Measurements from ENCODE around the gene KIAA0586.
"Not testable (repeated sequence)": the region's sequence is repeated elsewhere in the genome, so short reads cannot be mapped to it uniquely, and the experiment has no call there.

Gene KIAA0586

GRCh38 chr14:58549105-58549757 is 121.7 kb downstream of the KIAA0586 start:
- DNase-seq (ENCODE audit: low spot score): no peak

- DNase-seq (ENCODE audit: low spot score): no peak
Observed at GRCh38 chr14:58553959-58554358, 126.4 kb downstream of the KIAA0586 start.

DNA sequence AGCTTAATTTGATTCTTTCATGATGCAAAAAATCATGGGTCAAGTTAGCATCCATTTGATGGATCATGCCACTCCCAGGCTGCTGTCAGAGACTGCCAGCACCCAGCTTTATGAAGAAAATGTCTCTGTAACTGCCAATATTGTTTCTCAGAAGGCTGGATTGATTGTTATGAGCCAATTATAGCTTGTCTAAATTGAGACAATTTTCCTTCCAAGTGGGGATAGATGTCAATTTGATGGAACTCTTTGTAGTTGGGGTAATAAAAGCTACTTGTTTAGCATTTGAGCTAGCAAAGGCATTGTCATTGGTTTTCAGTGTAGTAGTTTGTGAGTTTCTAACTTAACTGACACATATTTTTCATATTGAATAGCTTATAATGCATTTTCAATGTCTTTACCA is 128.1 kb downstream of the KIAA0586 start:
- no peak for DNase-seq (ENCODE audit: low spot score)

- DNase-seq (ENCODE audit: low spot score): no peak
Observed at GRCh38 chr14:58557242-58557641, 129.7 kb downstream of the KIAA0586 start.

DNA sequence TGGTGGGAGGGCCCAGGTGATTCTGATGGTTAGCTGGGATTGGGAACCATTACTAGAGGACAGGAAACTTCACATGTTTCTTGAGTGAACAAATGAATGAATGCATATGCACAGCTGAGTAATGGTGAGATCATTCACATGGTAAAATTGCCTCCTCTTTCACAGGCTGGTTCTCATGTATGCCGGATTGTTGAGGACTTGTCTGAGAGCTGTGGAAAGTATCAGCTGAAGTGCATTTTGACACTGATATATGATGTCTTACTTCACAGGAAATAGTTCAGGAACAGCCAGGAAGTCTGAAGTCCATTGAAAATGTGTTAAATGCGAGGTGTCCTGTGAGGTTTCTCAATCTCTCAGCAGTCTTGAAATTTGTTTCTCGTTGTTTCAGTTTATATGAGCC is 132.7 kb downstream of the KIAA0586 start:
- peak; percentile 44 for DNase-seq (ENCODE audit: low spot score)

DNA sequence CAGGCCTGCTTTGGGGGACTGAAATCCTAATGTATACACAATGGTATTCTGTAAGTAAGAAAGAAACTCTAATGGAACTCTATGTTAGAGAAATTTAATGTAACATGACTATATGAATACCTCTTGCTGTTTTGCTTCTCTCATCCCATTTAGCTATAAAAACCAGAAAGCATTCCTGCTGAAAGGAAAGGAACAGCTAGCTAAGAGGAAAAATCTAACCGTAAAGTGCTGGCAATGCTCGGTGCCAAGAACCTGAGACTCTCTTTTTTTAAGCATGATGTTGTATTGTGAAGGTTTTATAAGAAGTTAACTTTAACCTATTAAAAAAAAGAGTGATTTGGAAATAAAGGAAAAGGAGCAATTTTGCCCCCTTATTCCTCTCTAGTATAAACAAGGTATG is 134.6 kb downstream of the KIAA0586 start:
- DNase-seq (ENCODE audit: low spot score): no peak

DNA sequence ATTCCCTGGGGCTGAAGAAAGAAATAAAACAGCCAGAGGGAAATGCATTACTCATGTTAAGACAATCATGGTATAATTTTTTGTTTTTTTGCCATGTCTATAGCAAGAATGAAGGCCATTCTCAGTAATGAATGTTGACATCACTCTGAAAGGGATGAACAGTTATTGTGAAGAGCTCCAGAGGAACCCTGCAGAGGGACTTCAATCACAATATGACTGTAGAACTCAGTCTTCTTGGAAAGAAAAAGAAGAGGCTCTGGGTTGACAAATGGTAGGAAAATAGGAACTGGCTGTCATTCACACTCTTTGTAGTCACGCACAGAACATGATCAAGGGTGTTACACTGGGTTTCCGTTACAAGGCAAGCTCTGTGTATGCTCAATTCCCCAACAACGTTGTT is 136.5 kb downstream of the KIAA0586 start:
- no peak for DNase-seq (ENCODE audit: low spot score)

- no peak for DNase-seq (ENCODE audit: low spot score)
Observed at GRCh38 chr14:58565832-58566231, 138.3 kb downstream of the KIAA0586 start.

- DNase-seq (ENCODE audit: low spot score): no peak
Observed at GRCh38 chr14:58566979-58567378, 139.5 kb downstream of the KIAA0586 start.

DNA sequence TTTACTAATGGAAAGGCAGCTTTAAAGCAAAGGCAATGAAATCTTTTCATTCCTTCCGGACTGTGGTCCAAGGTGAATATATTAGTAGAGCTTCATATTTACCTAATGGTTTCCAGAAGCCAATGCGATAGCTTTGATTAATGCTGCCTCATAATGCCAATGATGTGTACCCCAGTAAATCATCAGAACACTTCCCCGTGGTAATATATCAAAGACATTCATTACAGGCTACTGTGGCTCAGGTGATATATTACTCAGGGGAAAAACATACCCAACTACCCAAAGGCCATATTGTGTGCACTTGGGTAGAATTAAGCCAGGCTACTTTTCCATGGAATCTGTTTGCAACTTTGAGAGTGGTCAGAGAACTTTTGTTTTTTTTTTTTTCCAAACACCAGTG is 140.8 kb downstream of the KIAA0586 start:
- DNase-seq (ENCODE audit: low spot score): no peak

- DNase-seq (ENCODE audit: low spot score): no peak
Observed at GRCh38 chr14:58571256-58571655, 143.7 kb downstream of the KIAA0586 start.

DNA sequence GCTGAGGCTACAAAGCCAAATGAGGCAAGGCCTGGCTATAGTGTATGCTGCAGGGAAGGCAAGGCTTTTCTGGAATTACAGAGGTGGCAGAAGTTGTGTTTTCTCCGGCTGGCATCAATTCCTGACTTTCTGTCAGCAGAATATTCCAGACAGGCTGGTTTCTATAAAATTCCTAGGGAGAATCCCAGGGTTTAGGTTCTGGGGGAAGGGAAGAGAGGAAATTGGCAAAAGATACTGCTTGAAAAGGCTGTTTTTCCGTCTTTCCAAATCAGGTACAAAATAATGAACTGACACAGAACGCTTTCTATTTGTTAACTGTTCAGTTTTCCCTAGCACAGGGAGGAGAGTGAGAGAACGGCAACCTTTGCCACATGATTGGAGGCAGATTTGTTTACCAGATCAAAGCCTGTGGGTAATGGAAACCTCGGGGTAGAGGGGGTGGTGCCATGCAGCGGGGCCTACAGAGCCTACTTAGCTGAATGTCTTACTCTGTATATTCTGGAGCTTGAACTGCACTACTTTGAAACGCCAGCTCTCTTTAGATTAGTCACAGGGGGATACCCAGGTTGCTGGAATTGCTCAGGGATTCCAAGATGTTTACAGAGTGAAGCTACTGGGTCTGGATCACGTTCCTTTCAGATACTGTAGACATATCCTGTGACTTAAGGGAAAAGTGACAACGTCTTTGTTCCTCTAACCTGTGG is 144.4 kb downstream of the KIAA0586 start:
- DNase-seq (ENCODE audit: low spot score): no peak

DNA sequence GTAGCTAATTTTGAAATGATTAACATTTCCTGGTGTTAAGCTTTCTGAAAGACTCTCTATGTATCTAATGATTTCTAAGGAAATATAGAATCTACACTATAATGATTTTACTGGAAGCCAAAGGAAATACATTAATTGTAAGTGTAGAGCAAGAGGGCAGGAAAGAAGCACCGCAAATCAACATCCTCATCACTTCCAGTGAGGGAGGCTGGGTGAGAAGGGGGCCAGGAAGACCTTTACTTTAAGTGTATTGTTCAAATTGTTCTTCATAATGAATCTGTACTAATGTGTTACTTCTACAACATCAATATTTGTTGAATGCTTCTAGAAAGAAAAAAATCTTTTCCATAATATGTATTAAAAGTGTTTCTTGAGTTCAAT is 144.9 kb downstream of the KIAA0586 start:
- DNase-seq (ENCODE audit: low spot score): no peak

DNA sequence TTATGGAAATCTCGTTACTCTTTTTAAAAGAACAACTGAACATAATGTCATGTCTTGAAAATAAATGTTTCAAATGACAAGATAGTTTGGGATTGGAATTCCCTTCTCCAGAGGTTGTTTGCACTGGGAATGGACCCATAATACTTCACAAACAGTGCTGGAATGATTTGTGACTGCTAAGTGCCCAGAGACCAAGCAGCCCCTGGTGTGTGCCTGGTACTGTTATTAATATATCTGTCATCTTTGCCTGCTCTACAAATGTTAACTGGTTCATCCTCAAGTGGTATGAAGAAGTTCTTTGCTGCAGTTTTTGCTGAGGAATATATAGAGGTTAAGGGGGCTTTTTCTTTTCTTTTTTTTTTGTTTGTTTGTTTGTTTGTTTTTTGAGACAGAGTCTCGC is 145.3 kb downstream of the KIAA0586 start:
- DNase-seq (ENCODE audit: low spot score): no peak

- no peak for DNase-seq (ENCODE audit: low spot score)
Observed at GRCh38 chr14:58574623-58575022, 147.1 kb downstream of the KIAA0586 start.

- no peak for DNase-seq (ENCODE audit: low spot score)
Observed at GRCh38 chr14:58575956-58576355, 148.4 kb downstream of the KIAA0586 start.

- not testable (repeated sequence) for DNase-seq (ENCODE audit: low spot score)
Observed at GRCh38 chr14:58580035-58580434, 152.5 kb downstream of the KIAA0586 start.

DNA sequence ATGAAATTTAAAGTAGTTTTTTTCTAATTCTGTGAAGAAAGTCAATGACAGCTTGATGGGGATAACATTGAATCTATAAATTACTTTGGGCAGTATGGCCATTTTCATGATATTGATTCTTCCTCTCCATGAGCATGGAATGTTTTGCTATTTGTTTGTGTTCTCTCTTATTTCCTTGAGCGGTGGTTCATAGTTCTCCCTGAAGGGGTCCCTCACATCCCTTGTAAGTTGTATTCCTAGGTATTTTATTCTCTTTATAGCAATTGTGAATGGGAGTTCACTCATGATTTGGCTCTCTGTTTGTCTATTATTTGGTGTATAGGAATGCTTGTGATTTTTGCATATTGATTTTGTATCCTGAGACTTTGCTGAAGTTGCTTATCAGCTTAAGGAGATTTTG is 153.9 kb downstream of the KIAA0586 start:
- not testable (repeated sequence) for DNase-seq (ENCODE audit: low spot score)

DNA sequence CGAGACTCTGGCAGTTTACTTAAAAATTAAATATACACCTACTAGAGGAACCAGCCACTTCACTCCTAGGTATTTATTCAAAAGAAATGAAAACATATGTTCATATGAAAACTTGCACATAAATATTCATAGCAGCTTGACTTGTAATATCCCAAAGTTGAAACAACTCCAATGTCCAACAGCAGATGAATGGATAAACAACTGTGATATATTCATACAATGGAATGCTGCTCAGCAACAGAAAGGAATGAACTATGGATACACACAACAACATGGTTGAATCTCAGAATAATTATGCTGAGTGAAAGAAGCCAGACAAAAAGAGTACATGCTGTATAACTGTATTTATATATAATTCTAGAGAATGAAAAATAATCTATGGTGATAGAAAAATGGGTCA is 156.9 kb downstream of the KIAA0586 start:
- no peak for DNase-seq (ENCODE audit: low spot score)

GRCh38 chr14:58587271-58587670 is 159.8 kb downstream of the KIAA0586 start:
- no peak for DNase-seq (ENCODE audit: low spot score)

- not testable (repeated sequence) for DNase-seq (ENCODE audit: low spot score)
Observed at GRCh38 chr14:58588321-58588720, 160.8 kb downstream of the KIAA0586 start.

DNA sequence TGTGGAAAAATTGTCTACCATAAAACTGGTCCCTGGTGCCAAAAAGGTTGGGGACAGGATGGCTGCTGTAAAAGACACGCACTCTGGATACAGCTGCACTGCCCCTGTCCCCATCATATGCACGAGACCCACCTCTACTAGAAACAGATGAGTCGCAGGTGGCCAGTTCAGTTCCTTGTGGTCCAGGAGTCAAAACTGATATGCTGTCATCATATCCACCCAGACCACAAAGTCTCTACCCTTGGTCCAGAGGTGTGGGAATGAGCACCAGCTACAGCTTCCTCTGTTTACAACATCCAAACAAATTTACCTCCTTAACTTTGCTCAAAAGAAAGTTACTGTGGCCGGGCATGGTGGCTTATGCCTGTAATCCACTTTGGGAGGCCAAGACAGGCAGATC is 166.5 kb downstream of the KIAA0586 start:
- DNase-seq (ENCODE audit: low spot score): no peak

- DNase-seq (ENCODE audit: low spot score): no peak
Observed at GRCh38 chr14:58597041-58597440, 169.5 kb downstream of the KIAA0586 start.

Data from RKO (cell line).